Measurements from ENCODE around the gene FIS1. TPM values are rescaled to one million over a fixed set of nuclear protein-coding genes. Genes with fewer than 3 reads are reported as not detected.
"Not testable (repeated sequence)": the region's sequence is repeated elsewhere in the genome, so short reads cannot be mapped to it uniquely, and the experiment has no call there.

FIS1 gene
- total RNA-seq, 1 donor from 2014 or later = 326 TPM

DNA sequence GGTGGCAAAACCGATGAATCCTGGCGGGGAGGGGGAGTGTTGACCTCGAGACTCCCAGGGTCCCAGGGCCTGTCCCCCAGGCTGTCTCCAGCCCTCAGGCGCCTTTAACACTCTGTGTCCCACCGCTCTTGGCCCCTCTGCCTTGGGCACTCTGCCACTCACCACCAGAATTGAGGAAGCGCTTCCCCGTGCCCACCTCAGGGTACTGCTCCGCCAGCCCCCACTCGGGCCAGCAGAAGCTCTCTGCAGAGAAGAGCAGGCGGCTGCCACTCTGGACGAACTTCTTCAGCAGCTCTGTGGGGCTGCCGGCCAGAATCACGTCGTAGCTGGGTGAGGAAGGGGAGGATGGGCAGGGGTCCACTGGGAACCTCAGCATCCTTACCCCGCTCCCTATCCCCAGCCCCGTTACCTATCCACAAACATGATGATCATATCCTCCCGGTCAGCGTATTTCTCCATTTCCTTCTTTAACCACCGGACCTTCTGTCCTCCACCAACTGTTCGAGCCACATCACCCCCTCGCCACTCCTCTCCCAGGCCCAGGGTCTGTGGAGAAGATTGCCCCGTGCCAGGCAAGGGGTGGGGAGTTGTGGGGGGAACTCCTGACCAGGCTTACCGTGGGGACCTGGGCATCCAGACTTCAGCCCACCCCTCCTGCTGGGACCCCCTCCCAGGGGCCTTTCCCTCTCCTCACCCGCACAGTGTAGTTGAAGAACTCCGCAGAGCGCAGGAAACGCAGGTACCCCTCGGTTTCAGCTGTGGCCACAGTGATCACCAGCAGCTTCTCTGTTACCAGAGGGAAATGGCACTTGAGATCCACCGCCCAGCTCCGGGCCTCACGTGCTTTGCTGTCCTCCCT is 28.7 kb downstream of the FIS1 start:
- no peak for DNase-seq
- no peak for ATAC-seq
- intact Hi-C loops (cut with micrococcal nuclease) = no loop called here

GRCh38 chr7:101212014-101212413 is 32.9 kb downstream of the FIS1 start:
- DNase-seq (no peak), ATAC-seq (no peak)
- intact Hi-C loops (cut with micrococcal nuclease) = no loop called here

- DNase-seq = no peak
- intact Hi-C loops (cut with micrococcal nuclease) = no loop called here
- ATAC-seq = no peak
Observed at GRCh38 chr7:101211501-101211900, 33.4 kb downstream of the FIS1 start.

DNA sequence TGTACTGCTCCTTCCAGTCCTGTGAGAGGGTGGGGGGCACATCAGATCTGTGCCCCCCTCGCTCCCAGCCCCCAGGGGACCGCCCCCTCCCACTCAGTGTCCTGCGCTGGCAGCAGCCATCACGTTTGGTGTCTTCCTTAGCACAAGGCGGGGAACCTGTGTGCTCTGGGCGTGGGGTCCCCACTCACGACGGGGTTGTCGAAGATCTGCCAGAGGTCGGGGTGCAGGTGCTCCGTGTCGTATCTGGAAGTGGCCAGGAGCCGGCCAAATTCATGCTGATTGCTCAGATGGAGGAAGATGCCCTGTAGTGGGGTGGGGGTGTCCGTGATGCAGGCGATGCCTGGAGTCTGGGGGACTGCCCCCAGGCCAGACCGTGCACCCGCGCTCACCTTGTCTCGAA is 34.7 kb downstream of the FIS1 start:
- intact Hi-C loops (cut with micrococcal nuclease) = no loop called here
- DNase-seq = no peak
- ATAC-seq = no peak

GRCh38 chr7:101208794-101209193 is 36.1 kb downstream of the FIS1 start:
- ATAC-seq (no peak), DNase-seq (no peak)
- intact Hi-C loops (cut with micrococcal nuclease) = no loop called here

GRCh38 chr7:101207459-101207858 is 37.4 kb downstream of the FIS1 start:
- intact Hi-C loops (cut with micrococcal nuclease) = no loop called here
- ATAC-seq = no peak
- no peak for DNase-seq

DNA sequence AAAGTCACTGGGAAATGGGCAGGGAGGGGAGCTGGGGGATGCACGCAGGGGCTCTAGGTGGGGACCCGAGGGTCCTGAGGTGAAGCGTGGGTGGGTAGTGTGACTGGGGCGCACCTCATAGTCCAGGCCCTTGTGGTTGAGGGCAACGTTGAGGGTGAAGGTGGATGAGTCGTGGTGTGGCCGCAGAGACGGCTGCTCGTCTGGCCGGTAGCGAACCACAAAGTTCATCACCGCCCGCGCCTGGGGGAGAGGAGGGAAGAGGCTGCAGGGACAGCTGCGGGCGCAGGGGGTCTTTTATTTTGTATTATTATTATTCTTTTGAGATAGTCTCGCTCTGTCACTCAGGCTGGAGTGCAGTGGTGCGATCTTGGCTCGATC is 38.2 kb downstream of the FIS1 start:
- intact Hi-C loops (cut with micrococcal nuclease) = no loop called here
- ATAC-seq (no peak), DNase-seq (no peak)

DNA sequence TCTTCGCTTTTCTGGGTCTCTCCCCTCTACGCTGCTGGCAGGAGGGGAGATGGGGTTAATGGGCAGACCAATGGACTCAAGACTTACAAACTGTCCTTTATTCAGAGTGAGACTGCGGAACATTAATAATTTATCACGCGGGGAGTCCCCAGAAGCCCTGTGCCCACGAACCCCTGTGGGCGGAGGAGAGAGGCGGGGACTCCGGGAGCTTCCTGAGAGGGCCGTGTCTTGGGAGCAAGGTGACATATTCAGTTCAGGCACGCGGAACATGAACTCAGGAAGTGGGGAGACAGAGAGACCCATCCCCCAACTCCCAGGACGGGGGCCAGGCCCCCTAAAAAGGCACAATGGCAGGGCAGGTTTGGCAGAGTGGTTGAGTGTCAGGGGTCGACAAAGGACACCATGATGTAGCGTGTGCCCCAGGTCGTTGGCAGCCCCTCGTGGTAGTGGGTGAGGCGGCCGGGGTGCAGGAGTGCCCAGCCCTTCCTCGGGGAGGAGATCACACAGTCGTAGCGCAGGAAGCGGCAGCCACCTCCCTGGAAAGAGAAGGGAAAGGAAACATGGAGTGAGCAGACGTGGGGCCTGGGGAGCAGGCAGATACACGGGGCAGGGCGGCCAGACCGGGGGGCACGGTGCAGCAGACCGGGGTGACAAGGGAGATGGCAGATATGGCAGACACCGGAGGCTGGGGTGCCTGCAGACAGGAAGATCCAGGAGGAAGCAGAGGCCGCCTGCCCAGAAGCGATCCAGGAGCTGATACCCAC is 38.8 kb downstream of the FIS1 start:
- ATAC-seq = no peak

GRCh38 chr7:101203740-101204738 is 40.8 kb downstream of the FIS1 start:
- intact Hi-C loops (cut with micrococcal nuclease); ATAC-seq; DNase-seq: not testable (repeated sequence)

More for the DNA sequence above, 38.8 kb downstream of the FIS1 start:
- DNase-seq = no peak
- intact Hi-C loops (cut with micrococcal nuclease) = no loop called here

DNA sequence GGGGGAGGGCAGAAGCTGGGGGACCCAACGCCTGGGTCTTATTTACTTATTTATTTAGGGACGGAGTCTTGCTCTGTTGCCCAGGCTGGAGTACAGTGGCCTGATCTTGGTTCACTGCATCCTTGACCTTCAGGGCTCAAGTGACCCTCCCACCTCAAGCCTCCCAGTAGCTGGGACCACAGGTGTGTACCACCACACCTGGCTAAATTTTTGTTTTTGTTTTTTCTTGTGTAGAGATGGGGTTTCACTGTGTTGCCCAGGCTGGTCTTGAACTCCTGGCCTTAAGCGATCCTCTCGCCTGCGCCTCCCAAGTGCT is 42.3 kb downstream of the FIS1 start:
- intact Hi-C loops (cut with micrococcal nuclease) = no loop called here
- no peak for ATAC-seq
- DNase-seq = no peak

- no peak for DNase-seq
- no peak for ATAC-seq
- intact Hi-C loops (cut with micrococcal nuclease) = no loop called here
Observed at GRCh38 chr7:101201695-101202602, 42.9 kb downstream of the FIS1 start.

- intact Hi-C loops (cut with micrococcal nuclease) = no loop called here
- no peak for ATAC-seq
Observed at GRCh38 chr7:101200862-101201599, 43.9 kb downstream of the FIS1 start, which contains the start of gene MOGAT3. Gene MOGAT3, minus strand, starts transcription at chr7:101201036. Its CDS starts 182 bp downstream, at chr7:101200854.

GRCh38 chr7:101200504-101200861 is 44.4 kb downstream of the FIS1 start:
- intact Hi-C loops (cut with micrococcal nuclease) = no loop called here
- no peak for ATAC-seq
- DNase-seq = no peak

More at GRCh38 chr7:101200862-101201599, 43.9 kb downstream of the FIS1 start, which contains the start of gene MOGAT3:
- DNase-seq = no peak

DNA sequence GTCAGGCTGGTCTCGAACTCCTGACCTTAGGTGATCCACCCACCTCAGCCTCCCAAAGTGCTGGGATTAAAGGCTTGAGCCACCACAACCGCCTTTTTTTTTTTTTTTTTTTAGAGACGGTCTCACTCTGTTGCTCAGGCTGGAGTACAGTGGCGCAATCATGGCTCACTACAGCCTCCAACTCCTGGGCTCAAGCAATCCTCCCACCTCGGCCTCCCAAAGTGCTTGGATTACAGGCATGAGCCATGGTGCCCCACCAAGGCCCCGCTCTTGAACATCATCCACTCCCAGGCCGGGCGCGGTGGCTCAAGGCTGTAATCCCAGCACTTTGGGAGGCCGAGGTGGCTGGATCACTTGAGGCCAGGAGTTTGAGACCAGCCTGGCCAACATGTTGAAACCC is 45.4 kb downstream of the FIS1 start:
- DNase-seq; intact Hi-C loops (cut with micrococcal nuclease); ATAC-seq: not testable (repeated sequence)

DNA sequence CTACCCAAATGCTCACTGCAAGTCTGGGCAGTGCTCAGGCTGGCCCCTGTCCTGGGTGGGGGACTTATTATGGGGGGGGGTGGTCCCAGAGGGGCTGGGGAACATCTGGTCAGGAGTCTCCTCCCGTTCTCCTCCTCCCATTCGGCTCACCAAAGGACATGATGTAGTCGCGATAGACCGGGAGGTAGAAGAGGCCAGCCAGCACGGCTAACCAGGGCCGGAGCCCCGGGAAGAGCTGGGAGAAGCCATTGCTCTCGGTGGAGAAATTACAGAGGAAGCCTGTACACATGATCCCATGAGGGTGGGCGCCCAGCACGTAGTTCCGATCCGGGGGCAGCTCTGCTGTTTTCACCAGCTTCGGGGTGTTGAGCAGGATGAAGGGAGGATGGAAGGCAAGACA is 46.4 kb downstream of the FIS1 start:
- intact Hi-C loops (cut with micrococcal nuclease) = no loop called here

GRCh38 chr7:101197991-101198390 is 46.9 kb downstream of the FIS1 start:
- ATAC-seq (no peak), DNase-seq (no peak)
- intact Hi-C loops (cut with micrococcal nuclease) = no loop called here

More for the DNA sequence above, 46.4 kb downstream of the FIS1 start:
- ATAC-seq (no peak), DNase-seq (no peak)

DNA sequence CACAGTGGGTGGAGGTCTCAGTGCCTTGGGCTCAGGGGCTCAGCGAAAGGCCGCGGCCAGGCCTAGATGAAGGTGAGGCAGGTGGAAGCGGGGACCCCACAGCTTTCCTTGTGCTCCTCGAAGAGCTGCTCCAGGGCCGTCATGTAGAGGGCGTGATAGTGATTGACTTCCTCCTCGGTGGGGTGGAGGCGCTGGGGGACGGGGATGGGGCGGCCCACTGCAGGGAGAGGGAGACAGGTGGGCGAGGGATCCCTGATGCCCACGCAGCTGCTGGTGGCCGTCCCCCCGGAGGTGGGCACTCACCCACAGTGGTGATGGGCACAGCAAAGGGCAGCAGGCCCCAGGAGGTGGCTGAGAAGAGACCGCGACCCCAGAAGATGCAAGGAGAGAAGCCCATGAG is 49.0 kb downstream of the FIS1 start:
- intact Hi-C loops (cut with micrococcal nuclease) = no loop called here
- DNase-seq (no peak), ATAC-seq (no peak)

Data from left ventricle myocardium superior (tissue), 1 donor.